Right atrium auricular region (tissue), 2 donors: ENCODE results near the gene PTP4A2. TPM values are rescaled to one million over a fixed set of nuclear protein-coding genes. Genes with fewer than 3 reads are reported as not detected.

Experiments used
- DNase-seq: peaks from one replicate; pipeline ENCODE4 v3.0.0-alpha.2; 2019; ENCODE audit warnings: low spot score
- H3K27ac ChIP-seq, 2 donors: fragments of 200-600 bp; sonication (generic); 1 replicate in 1 of 2; 2 replicates in 1 of 2; pipeline ENCODE4 v1.5.1; 2016 to 2019
- H3K27me3 ChIP-seq, 2 donors: fragments of 200-600 bp; sonication (generic); one replicate each; pipeline versions ENCODE4 v1.5.1 to v1.6.0; 2017 to 2019
- H3K36me3 ChIP-seq: fragments of 200-600 bp; sonication (generic); one replicate; pipeline ENCODE4 v1.5.1; 2016
- H3K4me1 ChIP-seq, 2 donors: fragments of 200-600 bp; sonication (generic); one replicate each; pipeline versions ENCODE4 v1.5.1 to v1.6.0; 2017 to 2019
- H3K4me3 ChIP-seq, 2 donors: fragments of 200-600 bp; sonication (generic); 1 replicate in 1 of 2; 2 replicates in 1 of 2; pipeline ENCODE4 v1.5.1; 2017 to 2019; ENCODE audit warnings: mild to moderate bottlenecking in 1 of 2, moderate library complexity in 1 of 2
- H3K9me3 ChIP-seq, 2 donors: fragments of 200-600 bp; sonication (generic); one replicate each; pipeline ENCODE4 v1.5.1; 2019
- CTCF ChIP-seq, 2 donors: fragments of 200-600 bp; sonication (generic); IDR thresholded peaks; one replicate each; pipeline ENCODE4 v1.5.1; 2019; ENCODE audit warnings: antibody characterized with exemption in 2 of 2
- total RNA-seq, 2 donors: library from RNA; depleted of rRNA; stranded (reverse); fragments of >200 nt; gene quantifications; one replicate each; pipeline ENCODE4 v1.1.0, GENCODE V29; 2016

PTP4A2 gene
- total RNA-seq, 2 donors from 2014 or later: 261 to 319 TPM

GRCh38 chr1:31880957-31881687 is 57.0 kb downstream of the PTP4A2 start:
- H3K9me3 ChIP-seq: no peaks in the 10 kb centered on the region
- H3K27me3 ChIP-seq: no peaks in the 10 kb centered on the region
- H3K27ac ChIP-seq: no peak overlapping the region
- no peak overlapping the region for H3K4me3 ChIP-seq
- no peak for DNase-seq
- TF ChIP-seq CTCF (IDR thresholded peaks at IDR 0.05): no peak
- H3K4me1 ChIP-seq: no peaks in the 10 kb centered on the region
- H3K36me3 ChIP-seq: no peaks in the 10 kb centered on the region

DNA sequence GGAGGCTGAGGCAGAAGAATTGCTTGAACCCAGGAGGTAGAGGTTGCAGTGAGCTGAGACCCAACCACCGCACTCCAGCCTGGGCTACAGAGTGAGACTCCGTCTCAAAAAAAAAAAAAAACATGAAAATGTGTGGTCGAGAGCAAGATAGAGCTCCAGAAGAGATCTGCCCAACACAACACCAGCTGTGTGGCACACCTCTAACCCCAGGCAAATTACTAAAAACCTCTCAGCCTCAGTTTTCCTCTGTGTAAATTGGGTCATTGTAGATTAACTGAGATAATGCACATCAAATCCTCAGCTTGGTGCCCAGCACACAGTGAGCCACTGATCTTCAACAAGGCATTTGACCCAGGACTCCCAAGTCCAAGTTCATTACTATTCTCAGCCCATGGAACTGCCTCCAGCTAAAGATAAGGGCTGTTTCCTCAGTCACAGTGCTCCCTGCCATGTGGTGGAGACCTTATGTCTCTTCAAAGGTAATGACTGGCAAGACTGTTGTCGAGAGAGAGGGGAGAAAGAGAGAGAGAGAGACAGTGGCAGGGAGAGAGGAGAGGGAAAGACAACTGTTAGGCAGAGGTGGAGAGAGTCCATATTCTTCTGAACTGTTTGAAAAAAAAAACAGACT is 58.1 kb downstream of the PTP4A2 start:
- no peak for DNase-seq
- no peaks in the 10 kb centered on the region for H3K9me3 ChIP-seq
- H3K36me3 ChIP-seq: no peaks in the 10 kb centered on the region
- no peak for TF ChIP-seq CTCF (IDR thresholded peaks at IDR 0.05)
- H3K27me3 ChIP-seq: no peaks in the 10 kb centered on the region
- no peak overlapping the region for H3K4me3 ChIP-seq
- no peaks in the 10 kb centered on the region for H3K4me1 ChIP-seq
- H3K27ac ChIP-seq: no peak overlapping the region

DNA sequence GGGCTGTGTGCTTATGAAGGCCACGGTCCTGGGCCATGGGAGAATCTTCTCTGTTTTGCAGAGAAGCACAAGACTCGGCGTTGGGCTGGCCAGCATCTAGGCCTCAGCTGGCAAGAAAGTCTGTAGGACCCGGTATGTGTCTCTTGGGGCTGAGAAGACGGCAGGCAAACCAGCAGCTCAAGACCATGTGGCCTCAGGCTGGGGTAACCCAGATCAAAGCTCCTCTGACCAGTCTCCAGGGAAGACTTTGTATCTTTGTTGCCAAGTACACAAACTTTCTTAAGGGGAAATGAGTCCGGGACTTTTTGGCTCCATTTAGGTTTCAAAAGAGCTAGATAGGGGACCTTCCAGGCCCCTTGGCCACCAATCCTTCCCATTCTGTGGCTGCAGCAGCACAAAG is 60.1 kb downstream of the PTP4A2 start:
- no peak for DNase-seq
- no peaks in the 10 kb centered on the region for H3K9me3 ChIP-seq

GRCh38 chr1:31877544-31877943 is 60.6 kb downstream of the PTP4A2 start:
- Histone ChIP-seq H3K9me3 (no peaks in the 10 kb centered on the region), H3K27me3 (no peaks in the 10 kb centered on the region), H3K4me3 (no peak overlapping the region), H3K36me3 (no peaks in the 10 kb centered on the region), H3K27ac (no peak overlapping the region), H3K4me1 (no peaks in the 10 kb centered on the region)
- DNase-seq: no peak
- no peak for TF ChIP-seq CTCF (IDR thresholded peaks at IDR 0.05)

More for the DNA sequence above, 60.1 kb downstream of the PTP4A2 start:
- Histone ChIP-seq H3K27ac (no peak overlapping the region), H3K4me3 (no peak overlapping the region), H3K4me1 (no peaks in the 10 kb centered on the region), H3K36me3 (no peaks in the 10 kb centered on the region), H3K27me3 (no peaks in the 10 kb centered on the region)
- no peak for TF ChIP-seq CTCF (IDR thresholded peaks at IDR 0.05)

- no peaks in the 10 kb centered on the region for H3K27me3 ChIP-seq
- no peaks in the 10 kb centered on the region for H3K4me1 ChIP-seq
- no peak overlapping the region for H3K4me3 ChIP-seq
- DNase-seq: no peak
- no peak overlapping the region for H3K27ac ChIP-seq
- H3K36me3 ChIP-seq: no peaks in the 10 kb centered on the region
- TF ChIP-seq CTCF (IDR thresholded peaks at IDR 0.05): no peak
- H3K9me3 ChIP-seq: no peaks in the 10 kb centered on the region
Observed at GRCh38 chr1:31875636-31876236, 62.4 kb downstream of the PTP4A2 start.
